GM23338 (cell line): ENCODE data around the gene TAGLN3.

Experiments used
- EZH2 ChIP-seq: fragments of 200-600 bp; sonication (generic); IDR thresholded peaks from one replicate; pipeline ENCODE4 v1.8.0; 2017; ENCODE audit warnings: antibody characterized with exemption, mild to moderate bottlenecking, low read depth; ENCODE audit not compliant: unreplicated experiment
- JUNB ChIP-seq: IDR thresholded peaks from one replicate; pipeline ENCODE4 v1.6.1; 2016; ENCODE audit warnings: antibody characterized with exemption; ENCODE audit not compliant: unreplicated experiment

DNA sequence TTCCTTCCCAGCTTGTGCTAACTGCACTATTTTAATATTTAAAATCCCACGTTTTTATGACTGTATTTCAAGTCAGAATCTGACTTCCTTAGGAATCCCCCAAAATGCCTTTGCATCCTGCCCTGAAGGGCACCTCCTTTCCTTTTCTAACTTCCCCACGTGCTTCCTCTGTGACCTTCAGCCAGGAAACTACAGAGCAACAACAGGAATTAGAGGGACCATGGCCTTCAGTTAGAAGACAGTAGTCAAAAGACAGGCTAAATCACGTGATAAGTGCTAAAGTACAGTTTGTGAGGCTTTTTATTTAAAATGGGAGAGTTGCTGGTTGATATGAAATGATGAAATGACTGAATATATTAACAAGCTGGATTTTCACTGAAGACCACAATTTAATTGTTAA is 31.7 kb upstream of the TAGLN3 start:
- TF ChIP-seq JUNB (no peak), EZH2 (no peak)
